IPS-NIHi7 (cell line): Measurements from ENCODE around the gene VWA5B1.

Experiments used
- DNase-seq: peaks from one replicate; pipeline ENCODE4 v3.0.0; 2012; ENCODE audit warnings: mixed read lengths; ENCODE audit errors: extremely low spot score

The VWA5B1 gene

DNA sequence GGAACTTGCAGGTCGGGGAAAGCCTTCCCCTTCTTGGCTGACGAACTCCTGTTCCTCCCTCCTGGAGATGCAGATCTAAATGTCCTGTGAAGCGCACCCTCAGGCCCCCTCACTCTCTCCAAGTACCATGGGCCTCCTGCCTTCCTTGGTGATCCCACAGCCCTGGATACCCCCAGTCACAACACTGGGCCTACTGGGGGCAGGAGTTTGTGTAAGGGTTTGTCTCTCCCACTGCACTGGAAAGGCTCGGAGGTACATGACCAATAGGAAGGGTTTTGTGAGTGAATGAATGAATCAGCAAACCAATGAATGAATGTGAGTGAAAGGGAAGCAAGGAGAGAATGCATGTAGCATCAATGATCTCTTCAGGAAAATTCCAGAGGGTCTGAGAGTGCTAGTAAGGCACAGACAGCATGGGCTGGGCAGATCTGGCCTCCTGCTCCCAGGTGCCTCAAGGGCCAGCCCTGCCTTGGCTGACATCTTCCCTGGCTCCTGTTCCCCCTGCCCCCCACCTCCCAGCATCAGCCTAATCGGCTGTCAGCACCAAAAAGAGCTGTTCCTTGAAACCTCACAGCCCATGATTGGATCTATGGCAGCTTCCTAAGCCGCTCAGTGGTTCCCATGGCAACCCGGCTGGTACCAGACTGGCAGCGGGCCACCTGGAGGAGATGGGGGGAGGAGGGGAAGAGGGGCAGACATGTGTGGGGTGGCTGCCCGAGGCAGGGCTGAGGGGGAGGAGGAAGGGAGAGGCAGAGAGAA is 95.8 kb downstream of the VWA5B1 start:
- no peak for DNase-seq

DNA sequence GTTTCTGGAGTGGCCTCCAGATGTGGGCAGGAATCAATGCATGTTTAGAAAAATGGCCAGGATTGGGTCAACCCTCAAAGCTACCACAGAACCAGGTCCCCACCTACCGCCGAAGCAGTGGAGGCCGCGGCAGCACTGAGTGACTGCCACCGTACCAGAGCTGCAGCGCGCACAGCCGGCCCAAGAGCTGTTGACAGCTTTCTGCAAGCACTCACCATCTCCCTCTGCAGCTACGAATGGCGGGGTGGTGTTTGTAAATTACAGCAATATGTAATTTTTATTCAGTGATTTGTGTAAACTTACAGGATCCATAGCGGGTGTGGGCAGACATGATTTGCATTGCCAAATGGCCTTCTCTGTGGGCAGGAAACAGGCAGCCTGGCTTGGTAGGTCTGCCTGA is 98.9 kb downstream of the VWA5B1 start:
- no peak for DNase-seq

DNA sequence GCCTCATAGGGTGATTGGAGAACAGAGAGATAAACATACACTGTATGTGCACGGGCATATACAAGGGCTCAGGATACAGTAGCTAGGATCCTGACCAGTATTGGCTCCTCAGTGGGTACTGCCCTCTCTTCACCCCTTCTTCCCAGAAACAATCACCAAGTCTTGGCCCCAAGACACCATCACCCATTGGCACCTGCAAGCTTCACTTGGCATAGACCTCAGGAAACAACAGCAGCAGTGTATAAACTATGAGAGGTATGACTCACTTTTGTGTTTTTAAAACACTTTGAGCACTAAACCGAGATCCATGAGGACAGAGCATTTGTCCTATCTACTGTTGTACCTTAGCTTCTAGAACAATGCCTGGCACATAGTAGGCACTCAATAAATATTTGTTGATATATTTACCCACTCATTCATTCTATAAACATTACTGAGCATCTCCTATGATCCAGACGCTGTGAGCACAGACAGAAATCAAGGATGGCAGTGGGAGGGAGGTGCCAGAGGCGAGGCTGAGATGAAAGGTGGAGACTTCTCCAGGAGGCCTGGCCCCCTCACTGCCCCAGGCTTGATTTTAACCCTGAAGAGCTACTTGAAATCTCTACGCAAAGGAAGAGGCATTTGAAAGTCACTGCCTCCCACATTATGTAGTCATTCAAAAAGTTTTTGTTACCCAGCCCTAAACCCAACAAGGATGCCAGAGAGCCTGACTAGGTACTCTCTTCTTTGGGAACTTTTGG is 100.1 kb downstream of the VWA5B1 start:
- DNase-seq, result no peak

DNA sequence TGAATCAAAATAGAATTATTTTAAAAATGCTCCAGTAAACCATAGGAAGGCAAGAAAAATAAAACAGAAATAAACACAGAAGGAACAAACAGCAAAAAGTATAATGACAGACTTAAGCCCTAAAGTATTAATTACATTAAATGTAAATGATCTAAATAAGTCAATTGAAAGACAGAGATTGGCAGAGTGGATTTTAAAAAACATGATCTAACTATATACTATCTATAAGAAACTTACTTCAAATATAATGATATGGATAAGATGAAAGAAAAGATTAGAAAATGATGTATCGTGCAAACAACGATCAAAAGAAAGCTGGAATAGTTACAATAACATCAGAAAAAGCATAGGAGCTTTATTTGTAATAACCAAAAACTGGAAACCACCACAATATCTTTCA is 104.6 kb downstream of the VWA5B1 start:
- DNase-seq, result no peak

DNA sequence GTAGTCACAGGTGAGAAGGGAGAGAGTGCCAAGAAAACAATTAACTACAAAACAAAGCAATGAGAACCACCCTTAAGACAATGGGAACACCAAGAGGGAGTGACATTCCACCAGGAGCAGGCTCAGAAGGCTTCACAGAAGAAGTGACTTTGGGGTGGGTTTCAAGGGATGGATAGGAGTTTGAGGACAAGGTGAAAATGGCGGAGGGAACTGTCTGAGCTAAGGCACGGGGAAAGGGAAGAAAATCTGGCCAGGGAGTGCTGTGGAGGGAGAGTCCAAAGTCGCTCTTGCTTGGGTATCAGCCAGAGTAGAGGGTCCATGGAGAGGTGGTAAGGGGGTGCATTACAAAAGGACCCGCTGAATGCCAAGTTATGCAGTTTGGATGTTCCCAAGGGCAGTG is 108.1 kb downstream of the VWA5B1 start:
- no peak for DNase-seq

DNA sequence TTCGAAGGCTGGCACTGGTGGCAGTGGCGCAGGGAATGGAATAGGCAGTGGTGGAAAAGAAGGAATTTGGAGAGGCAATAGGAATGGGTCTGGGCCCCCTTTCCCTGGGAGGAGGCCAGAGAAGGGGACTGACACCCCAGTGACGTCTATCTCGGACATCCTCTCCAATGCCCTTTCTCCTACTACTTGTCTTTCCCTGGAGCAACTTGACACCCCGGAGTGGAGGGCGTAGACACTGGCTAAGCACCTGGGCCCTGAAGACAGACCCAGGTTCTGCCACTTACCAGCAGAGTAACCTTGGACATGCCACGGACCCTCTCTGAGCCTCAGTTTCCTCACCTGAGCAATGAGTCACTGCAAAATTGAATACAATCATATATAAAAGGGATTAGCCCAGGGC is 108.5 kb downstream of the VWA5B1 start:
- DNase-seq, result no peak

DNA sequence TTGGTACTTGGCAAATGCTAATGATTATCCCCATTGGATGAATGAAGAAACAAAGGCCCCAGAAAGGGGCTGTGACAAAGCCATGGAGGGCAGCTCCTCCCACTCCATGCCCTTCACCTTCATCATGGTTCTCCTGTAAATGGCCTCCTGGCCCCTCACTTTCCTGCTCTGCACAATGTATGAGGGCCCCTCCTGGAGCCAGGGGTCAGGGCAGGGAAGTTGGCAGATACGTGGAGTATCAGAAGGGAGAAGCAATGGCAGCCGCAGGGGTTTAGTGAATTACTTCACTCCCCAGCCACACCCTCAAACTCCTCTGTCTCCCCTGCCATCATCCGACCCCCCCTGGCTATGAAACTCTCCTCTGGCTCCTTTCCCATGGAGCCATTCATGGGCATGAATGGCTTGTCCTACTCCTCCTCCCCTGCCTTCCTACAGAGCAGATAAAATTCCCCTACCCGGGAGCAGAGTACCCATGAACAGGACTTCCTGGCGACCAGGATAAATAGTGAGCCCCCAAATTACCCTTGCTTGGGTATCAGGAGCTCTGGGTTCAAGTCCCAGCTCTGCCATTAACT is 109.0 kb downstream of the VWA5B1 start:
- no peak for DNase-seq

DNA sequence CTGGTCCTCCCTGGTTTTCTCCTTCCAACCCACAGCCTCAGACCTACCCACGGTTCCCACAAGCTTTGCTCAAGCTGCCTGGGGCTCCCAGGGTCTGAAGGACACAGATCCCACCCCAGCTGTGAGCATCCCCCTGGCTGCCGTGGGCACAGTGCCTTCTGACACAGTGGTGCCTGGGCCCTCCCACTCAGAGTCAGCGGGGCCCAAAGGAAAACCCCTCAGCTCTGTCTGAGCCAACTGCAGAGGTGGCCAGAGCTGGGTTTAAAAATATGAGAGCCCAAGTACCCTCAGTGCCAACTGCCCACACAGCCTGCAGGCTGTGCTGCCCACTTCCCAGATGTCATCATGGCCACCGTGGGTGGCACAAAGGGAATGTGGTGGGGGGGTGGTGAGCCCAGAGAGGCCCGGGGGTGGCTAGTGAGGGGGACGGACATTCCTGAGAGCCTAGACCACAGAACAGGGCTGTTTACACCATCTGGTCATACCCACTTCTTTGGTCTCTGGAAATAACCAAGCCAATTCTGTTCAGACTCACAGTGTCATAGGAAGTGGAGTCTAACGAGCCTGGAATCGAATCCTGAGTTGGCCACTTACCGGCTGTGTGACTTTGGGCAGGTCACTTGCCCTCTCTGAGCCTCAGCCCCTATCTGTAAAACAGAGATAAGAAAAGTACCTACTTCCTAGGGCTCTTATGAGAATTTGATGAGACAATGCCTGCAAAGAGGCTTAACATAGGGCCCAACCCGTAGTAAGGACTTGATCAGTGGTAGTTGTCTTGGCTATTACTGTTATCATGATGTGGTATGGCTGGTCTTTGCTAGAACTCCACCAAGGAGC is 109.9 kb downstream of the VWA5B1 start:
- no peak for DNase-seq

DNA sequence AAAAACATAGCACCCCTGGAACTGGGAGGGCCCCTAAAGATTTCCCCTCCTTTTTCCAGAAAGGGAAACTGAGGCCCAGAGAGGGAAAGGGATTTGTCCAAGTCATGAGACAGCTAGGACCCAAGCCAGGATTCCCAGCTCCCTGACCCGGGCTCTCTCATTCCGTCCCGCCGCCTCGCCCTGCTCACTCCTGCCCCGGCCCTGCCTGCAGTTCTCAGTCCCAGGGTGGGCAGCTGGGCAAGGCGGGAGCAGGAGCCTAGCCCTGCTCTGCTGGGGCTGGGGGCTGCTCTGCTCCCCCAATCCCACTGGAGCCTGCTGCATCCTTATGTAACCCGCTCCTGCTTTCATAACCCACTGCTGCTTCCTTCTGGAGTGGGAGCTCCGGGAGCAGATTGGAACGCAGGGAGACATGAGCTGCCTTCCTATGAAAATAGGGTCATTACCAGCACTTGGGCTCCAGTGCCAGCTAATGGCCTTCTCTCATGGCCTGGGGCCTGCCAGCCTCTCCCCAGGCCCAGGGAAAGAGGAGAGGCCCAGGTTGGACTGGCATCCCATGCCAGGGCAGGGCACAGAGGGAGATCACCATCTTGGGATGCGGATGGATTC is 110.8 kb downstream of the VWA5B1 start:
- no peak for DNase-seq

DNA sequence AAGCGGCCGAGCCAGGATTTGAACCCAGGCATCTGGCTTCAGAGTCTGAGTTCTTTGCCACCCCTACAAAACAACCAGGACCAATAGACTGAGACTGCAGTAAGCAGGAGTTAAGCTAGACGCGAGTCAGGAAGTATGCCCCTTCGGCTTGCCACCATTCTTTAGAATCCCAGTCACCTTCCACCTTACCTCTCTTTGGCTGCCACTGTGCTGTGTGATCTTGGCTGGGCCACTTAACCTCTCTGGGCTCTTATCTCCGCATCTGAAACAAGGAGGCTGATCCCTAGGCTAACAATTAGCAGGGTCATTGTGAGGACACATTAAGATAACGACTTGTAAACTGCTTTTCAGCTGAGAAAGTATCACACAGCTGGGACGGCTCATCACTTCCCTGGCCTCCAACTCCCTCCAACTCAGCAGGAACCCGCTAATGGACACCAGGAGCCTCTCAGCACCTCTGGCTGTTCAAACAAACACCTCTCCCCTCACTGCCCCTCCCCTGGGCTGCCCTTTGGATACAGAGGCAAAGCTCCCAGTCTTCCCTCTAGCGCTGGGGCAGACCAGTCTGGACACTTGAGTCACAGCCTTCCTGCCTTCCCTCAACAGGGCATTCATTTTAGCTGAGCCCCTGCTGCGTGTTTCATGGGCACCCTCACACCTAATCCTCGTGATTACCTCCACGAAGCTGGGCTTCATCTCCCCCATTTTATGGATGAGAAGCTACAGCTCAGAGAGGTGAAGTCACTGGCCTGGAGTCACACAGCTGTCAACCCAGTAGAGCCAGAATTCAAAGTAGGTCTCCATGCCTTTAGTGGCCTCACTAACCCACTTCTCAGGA is 112.1 kb downstream of the VWA5B1 start:
- peak; percentile 46 for DNase-seq

DNA sequence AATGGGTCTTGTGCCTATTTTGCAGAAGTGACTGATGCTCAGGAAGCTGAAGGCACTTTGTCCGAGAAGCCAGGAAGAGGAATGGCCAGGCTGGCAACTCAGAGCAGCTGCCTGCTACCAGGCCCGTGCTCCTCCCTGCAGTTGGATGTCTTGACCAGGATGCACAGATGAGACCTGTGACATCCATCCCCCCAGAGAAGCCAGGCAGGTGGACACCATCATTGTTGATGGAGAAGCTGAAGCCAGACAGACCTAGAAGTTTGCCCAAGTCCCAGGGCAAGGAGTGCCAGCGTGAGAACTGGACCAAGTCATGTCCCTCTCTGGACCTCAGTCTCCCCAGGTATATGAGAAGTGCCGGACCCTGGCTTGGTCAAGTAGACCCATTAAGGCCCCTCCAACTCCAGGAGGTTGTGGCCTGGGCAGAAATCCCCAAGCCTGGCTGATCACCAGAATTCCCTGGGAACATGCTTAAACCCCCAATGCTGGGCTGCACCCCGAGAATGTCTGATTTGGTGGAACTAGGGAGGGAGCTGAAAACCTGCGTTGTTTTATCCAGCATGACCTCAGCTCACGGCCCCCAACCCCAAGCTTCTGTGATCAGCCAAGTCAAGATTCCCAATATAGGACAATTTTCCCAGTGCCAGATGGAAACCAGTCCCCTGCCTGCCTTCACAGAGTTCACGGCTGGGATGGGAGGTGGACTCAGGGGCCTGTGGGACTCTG is 112.9 kb downstream of the VWA5B1 start:
- no peak for DNase-seq

DNA sequence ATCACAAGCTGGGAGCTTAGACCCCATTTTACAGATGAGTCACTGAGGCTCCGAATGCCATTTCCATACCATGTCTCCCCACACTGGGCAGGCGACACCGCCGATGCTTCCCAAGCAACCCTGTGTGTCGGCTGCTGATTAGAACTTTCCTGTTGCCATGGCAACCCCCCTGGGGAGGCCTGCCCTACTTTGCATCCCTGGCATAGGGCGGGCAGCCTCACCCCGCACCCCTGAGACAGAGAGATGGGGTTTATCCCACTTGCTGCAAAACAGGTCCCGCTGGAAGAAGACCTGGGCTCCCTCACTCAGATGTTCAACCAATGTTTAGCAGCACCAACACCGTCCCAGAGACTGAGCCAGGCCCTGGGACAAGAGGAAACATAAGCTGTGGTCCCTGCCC is 113.8 kb downstream of the VWA5B1 start:
- no peak for DNase-seq
